Left lung (tissue), 10 donors: ENCODE measurements around the gene MTSS2. TPM values are rescaled to one million over a fixed set of nuclear protein-coding genes. Genes with fewer than 3 reads are reported as not detected.
A peak's percentile ranks its signal among the peaks of the same experiment; 100 is the strongest.

Source experiments
- ATAC-seq: fragments of 200-7000 bp; cut with Tn5 transposase; one replicate; pipeline ENCODE4 v1.9.1; 2020; ENCODE audit warnings: moderate library complexity
- DNase-seq, 4 donors: peaks; one replicate each; pipeline ENCODE4 v3.0.0-alpha.2; 2013 to 2020
- H3K27ac ChIP-seq, 2 donors: fragments of 200-600 bp; sonication (generic) in 1 of 2; one replicate each; pipeline versions ENCODE4 v1.5.0 to v1.8.0; 2020 to 2021
- H3K27me3 ChIP-seq, 2 donors: fragments of 200-600 bp; sonication (generic) in 1 of 2; one replicate each; pipeline versions ENCODE4 v1.5.0 to v1.8.0; 2020 to 2021
- H3K36me3 ChIP-seq, 2 donors: fragments of 200-600 bp; sonication (generic) in 1 of 2; one replicate each; pipeline versions ENCODE4 v1.5.0 to v1.8.0; 2020 to 2021
- H3K4me1 ChIP-seq, 2 donors: fragments of 200-600 bp; one replicate each; pipeline ENCODE4 v1.8.0; 2021
- H3K4me3 ChIP-seq, 2 donors: fragments of 200-600 bp; sonication (generic) in 1 of 2; one replicate each; pipeline versions ENCODE4 v1.5.0 to v1.8.0; 2020 to 2021; ENCODE audit warnings: mild to moderate bottlenecking in 1 of 2
- H3K9me3 ChIP-seq, 2 donors: fragments of 200-600 bp; sonication (generic) in 1 of 2; one replicate each; pipeline versions ENCODE4 v1.5.0 to v1.8.0; 2020 to 2021
- intact Hi-C, 2 donors: fragments of 100-400 bp; cut with DNase I; formaldehyde crosslinking; loops; one replicate each; pipeline versions ENCODE4 v1.11.2 to v1.14.2; 2022
- polyA plus RNA-seq, 6 donors: library from polyadenylated mRNA; unstranded; fragments of 120-200 nt; gene quantifications; one replicate each; pipeline ENCODE4 v1.2.1, GENCODE V29; 2013; ENCODE audit not compliant: insufficient read length in 6 of 6
- total RNA-seq, 2 donors: library from RNA; stranded (reverse); fragmentation: NEBNext Ultra II Directional; extraction: Animal tissue kit (Norgen Biotek cat#: 25700); gene quantifications; one replicate each; pipeline ENCODE4 v1.2.1, GENCODE V29; 2021
- TF ChIP-seq, protein P1 (sequence below), 2 donors: fragments of 200-600 bp; sonication (generic) in 1 of 2; IDR thresholded peaks; one replicate each; pipeline versions ENCODE4 v1.5.0 to v1.8.0; 2021; ENCODE audit warnings: antibody characterized with exemption in 2 of 2
- donor health status: DM: no; HTN: yes; CAD: no.
- donor health status: DM: no; HTN: no; CAD: no.

Gene MTSS2
- total and polyA plus RNA-seq, 8 donors: 58.1 to 106 (median 98.6) TPM

DNA sequence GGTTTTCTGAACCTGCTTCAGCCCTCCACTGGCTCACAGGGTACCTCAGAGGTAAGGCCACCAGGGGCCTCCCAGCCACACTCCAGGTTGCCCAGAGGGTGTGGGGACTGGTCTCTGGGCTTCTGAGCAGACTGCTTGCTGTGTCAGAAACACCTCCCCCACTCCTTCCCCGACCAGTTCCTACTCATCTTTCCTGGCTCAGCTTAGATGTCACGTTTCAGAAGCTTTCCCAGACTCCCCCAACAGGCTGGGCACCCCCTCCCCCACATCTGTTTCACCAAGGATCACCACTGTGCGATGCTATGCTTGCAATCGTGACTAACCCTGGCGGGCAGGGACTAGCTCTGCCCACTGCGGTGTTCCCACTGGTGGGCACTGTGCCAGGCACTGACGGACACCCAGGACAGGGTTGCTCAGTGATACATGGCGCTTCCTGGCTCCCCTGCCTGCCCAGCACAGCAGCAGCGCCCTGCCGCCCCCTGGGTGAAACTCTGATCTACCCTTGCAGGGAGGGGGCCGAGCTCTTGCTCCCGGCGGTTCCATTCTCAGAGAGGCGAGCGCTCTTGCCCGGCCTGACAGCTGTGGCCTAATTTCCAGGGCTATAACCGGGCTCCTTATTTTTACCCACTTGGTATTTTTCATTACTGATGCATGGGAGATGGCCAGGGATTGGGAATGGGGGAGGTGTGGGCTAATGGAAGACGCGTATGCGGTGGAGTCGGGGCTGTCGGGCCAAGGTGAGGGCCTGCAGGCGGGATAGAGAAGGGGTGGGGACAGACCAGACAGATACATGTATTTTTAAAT lies 29.4 kb upstream of the MTSS2 start:
- Histone ChIP-seq H3K27me3 (no peaks in the 10 kb centered on the region), H3K9me3 (no peaks in the 10 kb centered on the region), H3K4me3 (no peak overlapping the region), H3K27ac (peak overlapping the region; percentile 23 to 70), H3K4me1 (peaks cover 20 to 28% of the 10 kb centered on the region in 2 donors), H3K36me3 (peaks cover 0 to 18% of the 10 kb centered on the region in 2 donors)
- peak; percentile 49 for ATAC-seq
- intact Hi-C loops: no loop called here
- TF ChIP-seq, protein P1, sequence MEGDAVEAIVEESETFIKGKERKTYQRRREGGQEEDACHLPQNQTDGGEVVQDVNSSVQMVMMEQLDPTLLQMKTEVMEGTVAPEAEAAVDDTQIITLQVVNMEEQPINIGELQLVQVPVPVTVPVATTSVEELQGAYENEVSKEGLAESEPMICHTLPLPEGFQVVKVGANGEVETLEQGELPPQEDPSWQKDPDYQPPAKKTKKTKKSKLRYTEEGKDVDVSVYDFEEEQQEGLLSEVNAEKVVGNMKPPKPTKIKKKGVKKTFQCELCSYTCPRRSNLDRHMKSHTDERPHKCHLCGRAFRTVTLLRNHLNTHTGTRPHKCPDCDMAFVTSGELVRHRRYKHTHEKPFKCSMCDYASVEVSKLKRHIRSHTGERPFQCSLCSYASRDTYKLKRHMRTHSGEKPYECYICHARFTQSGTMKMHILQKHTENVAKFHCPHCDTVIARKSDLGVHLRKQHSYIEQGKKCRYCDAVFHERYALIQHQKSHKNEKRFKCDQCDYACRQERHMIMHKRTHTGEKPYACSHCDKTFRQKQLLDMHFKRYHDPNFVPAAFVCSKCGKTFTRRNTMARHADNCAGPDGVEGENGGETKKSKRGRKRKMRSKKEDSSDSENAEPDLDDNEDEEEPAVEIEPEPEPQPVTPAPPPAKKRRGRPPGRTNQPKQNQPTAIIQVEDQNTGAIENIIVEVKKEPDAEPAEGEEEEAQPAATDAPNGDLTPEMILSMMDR (IDR thresholded peaks at IDR 0.05): no peak
- DNase-seq: peak in 3 of 4 donors; percentile 65 to 82 (median 66)

DNA sequence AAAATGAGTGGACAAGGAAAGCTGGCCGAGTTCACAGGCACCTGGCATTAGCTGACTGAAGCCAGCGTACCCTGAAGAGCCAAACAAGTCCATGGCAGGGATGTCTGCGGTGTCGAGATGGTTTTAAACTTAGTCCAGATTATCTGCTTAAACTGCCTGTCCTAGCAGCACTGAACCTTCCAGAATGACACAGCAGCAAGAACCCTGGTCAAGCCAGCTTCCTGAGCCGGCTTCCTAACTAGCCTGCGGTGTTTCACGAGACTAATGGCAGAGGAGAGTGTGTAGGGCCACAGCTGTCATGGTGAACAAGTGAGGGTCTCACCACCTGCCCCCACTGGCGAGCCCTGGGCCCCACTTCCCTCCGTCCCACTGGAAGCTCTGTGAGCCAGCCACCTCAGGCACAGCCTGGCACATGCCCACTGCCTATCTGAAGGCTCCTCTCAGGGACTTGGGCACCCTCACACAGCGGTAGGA lies 28.8 kb upstream of the MTSS2 start:
- TF ChIP-seq, protein P1 (IDR thresholded peaks at IDR 0.05): no peak
- no peak for ATAC-seq
- intact Hi-C loops: no loop called here

DNA sequence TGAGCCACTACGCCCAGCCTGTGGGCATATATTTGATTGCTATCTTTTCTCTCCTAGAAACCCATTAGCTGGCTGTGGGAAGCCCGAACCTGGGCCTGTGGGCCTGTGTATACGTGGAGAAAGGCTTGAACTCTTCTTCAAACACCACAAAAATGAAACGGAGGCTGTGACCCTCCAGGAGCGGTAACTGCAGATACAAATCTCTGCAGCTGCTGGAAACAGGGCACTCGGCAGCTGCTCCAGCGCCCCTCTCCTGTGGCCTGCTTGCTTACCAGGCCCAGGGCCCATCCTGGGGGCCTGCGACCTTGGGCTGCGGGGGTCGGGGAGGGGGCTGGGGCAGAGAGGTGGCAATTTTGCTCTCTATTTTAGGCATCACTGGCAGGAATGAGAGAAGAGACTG lies 28.0 kb upstream of the MTSS2 start:
- TF ChIP-seq, protein P1 (IDR thresholded peaks at IDR 0.05): no peak
- no peak overlapping the region for H3K27ac ChIP-seq
- H3K36me3 ChIP-seq: peaks cover 0 to 11% of the 10 kb centered on the region in 2 donors
- no peaks in the 10 kb centered on the region for H3K27me3 ChIP-seq
- H3K4me3 ChIP-seq: no peak overlapping the region
- no peaks in the 10 kb centered on the region for H3K9me3 ChIP-seq
- H3K4me1 ChIP-seq: peaks cover 20 to 31% of the 10 kb centered on the region in 2 donors
- intact Hi-C loops: no loop called here
- ATAC-seq (no peak), DNase-seq (no peak)

More for the DNA sequence above, 28.8 kb upstream of the MTSS2 start:
- DNase-seq: no peak
- Histone ChIP-seq H3K4me1 (peaks cover 20 to 28% of the 10 kb centered on the region in 2 donors), H3K4me3 (no peak overlapping the region), H3K36me3 (peaks cover 0 to 12% of the 10 kb centered on the region in 2 donors), H3K9me3 (no peaks in the 10 kb centered on the region), H3K27me3 (no peaks in the 10 kb centered on the region), H3K27ac (peak overlapping the region; percentile 23 to 70)

DNA sequence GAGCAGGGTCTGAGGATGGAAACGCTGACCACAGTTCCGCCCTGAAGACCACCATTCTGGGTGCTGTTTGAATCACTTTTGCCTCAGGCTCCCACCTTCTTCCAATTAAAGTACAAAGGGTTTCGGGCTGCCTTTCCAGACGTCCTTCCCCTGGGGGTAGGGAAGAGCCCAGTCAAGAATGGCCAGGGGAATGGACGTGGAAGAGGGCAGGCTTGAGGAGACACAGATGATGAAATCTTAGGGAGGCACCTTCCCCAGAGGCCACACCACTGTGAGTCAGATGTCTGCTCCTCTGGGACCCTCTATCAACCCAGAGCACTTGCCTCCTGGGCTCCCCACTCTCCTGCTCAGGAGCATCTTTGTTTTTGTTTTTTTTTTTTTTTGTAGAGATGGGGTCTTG lies 27.5 kb upstream of the MTSS2 start:
- ATAC-seq (no peak), DNase-seq (no peak)
- peaks cover 0 to 11% of the 10 kb centered on the region in 2 donors for H3K36me3 ChIP-seq
- no peak overlapping the region for H3K27ac ChIP-seq
- no peaks in the 10 kb centered on the region for H3K9me3 ChIP-seq
- intact Hi-C loops: no loop called here
- H3K27me3 ChIP-seq: no peaks in the 10 kb centered on the region
- peaks cover 20 to 33% of the 10 kb centered on the region in 2 donors for H3K4me1 ChIP-seq
- H3K4me3 ChIP-seq: no peak overlapping the region
- TF ChIP-seq, protein P1 (IDR thresholded peaks at IDR 0.05): no peak

DNA sequence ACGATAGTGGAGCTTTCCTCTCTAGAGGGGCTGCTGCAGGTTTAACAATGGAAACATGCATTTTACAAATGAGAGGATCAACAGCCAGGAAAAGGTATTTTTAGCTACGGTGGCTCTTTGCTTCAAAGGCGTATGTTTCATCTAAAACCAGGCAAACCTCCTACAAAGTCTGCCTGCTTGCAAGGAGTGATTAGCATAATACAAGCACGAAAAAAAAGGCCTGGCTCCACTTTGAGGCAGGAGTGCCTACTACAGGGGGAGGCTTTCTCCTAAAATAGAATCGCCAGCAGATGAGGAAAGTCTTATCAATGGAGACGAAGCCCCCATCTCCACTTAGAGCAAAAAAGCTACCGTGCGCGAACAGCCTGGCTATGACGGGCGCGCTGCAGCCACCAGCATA lies 27.1 kb upstream of the MTSS2 start:
- Histone ChIP-seq H3K9me3 (no peaks in the 10 kb centered on the region), H3K4me3 (no peak overlapping the region), H3K27ac (no peak overlapping the region), H3K4me1 (peaks cover 20 to 36% of the 10 kb centered on the region in 2 donors), H3K36me3 (peaks cover 0 to 11% of the 10 kb centered on the region in 2 donors), H3K27me3 (no peaks in the 10 kb centered on the region)
- DNase-seq (no peak), ATAC-seq (no peak)
- TF ChIP-seq, protein P1 (IDR thresholded peaks at IDR 0.05): no peak
- intact Hi-C loops: no loop called here
